A204.1 (cell line): ENCODE results near the gene BTBD16.

Experiments used
- FAIRE-seq: peaks from 2 replicates; lab custom pipeline; 2012; peaks lifted over from hg19 to GRCh38; lab: Jason Lieb, UNC

The BTBD16 gene

DNA sequence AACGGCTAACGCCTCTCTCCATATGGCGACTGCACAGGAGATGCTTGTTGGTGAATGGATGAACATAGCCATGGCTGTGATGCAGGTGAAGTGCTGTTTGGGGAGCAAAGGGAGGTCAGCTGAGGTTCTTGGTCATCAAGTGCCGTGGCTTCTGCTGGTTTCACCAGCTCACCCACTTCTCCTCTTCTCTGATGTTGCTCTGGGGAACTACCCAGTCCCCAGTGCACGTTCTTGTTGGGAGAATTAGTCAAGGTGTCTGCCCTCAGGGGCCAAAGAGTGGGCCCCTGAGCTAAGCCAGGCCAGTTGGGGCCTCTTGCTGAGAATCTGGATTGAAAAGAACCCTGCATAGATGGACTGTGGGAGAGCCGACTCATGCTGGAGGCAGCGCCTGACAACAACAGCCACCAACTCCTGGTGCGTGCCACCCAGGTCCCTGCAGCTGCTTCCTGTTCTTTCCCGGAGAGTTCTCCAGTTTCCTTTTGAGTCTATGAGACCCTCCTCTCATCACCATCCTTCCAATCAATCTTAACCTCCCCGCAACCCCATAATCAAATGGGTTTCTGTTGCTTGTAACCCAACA, 3.0 kb downstream of the BTBD16 start:
- FAIRE-seq: no peak

DNA sequence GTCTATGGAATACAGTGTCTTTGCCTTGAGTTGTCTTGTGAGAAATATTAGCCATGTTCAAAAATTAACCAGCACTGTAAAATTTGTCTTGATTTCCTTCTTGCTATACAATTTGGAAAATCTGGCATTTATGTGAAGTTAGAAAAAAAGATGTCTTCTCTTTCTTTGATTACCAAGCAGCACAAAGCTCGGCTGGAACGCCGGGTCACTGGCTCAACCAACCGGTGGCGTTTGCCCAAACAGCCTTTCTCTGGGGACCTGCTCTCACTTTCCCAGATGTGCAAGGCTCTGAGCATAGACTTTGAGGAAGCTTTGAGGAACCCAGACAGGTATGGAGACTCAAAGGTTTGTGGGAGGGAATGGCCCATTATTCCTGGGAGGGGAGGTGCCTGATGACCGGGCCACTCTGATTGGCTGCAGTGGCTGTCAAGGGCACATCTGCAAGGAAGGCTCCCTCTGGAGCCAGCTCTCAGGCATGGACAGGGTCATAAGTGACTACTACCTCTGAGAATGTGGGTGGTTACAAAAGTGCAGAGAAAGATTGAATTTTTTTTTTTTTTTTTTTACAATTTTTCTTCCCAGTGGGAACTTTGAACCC, 5.6 kb downstream of the BTBD16 start:
- FAIRE-seq: no peak

DNA sequence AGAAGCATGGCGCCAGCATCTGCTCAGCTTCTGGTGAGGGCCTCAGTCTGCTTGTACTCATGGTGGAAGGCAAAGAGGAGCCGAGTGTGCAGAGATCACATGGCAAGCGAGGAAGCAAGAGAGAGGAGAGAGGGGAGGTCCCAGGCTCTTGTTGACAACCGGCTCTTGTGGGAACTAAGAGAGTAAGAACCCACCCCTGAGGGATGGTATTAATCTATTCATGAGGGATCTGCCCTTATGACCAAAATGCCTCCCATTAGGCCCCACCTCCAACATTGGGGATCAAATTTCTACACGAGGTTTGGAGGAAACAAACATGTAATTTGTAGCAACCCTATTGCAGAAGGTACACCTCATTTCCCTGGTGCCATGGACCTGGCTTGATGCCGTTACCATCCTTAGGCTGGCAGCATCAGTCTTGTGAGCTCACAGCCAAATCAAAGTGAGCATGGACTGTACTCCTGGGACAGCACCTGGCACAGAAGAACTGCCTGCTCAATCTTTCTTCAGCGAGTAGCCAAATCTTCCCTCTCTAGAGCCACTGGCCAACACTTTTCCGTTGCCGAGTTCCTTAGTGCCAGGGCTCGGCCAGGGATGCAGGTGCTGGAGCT, 6.5 kb downstream of the BTBD16 start:
- no peak for FAIRE-seq

DNA sequence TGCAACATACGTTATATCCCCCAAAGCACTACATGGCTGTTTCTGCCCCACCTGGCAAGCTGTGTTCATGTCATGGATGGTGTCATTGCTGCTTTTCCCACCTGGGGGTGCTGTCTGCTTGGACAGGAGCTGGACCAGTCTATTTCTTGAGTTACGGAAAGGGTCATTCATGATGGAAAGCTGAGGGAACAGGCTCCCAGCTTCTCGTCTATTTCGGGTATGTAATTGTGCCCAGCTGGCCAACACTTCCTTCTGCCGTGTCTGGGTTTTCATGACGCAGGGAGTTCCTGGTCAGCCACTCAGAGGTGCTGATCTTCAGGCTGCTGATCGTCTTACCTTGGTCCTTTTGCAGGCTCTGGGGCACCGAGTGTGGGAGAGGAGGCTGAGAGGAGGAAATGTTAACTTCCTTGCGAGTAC, 8.6 kb downstream of the BTBD16 start:
- FAIRE-seq: no peak

- no peak for FAIRE-seq
These were observed 9.1 kb downstream of the BTBD16 start for GRCh38 chr10:122280156-122280555.

DNA sequence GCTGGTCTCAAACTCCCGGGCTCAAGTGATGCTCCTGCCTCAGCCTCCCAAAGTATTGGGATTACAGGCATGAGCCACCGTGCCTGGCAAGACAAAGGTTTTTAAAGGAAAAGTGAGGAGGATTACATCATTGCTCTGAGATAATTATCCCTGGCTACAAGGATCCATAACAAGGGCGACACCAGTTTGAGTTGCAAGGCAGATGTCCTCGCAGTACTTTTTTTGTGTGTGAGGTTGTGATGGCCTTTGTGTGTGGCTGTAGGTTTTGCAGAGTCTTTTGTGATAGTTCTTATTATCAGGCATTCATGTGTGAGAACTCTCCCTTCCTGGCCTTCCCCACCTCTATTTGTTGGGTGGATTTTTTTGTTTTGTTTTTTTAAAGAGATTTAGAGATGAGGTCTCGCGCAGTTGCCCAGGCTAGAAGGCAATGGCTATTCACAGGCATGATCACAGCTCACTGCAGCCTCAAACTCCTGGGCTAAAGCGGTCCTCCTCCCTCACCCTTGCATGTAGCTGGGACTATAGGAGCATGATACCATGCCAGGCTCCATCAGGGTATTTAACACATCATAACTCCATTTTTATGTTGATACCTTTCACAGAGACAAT, 10.0 kb downstream of the BTBD16 start:
- FAIRE-seq: no peak

DNA sequence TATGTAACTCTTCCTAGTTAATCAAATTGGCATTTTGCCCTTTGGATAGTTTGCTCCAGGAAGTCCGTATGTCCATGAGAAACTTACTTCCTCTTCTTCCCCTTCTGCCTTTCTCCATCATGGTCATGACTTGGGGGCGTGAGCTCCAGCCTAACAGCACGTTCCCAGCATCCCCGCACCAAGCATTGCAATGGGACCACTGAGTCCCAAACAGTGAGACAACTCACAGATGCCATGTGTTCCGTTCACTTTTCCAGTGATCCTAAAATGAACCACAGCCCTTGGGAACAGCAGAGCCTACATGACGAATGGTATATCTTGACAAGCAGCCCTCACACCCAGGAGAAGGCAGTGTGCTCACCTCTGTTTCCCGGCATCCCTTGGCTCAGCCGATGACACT, 10.7 kb downstream of the BTBD16 start:
- FAIRE-seq: no peak

DNA sequence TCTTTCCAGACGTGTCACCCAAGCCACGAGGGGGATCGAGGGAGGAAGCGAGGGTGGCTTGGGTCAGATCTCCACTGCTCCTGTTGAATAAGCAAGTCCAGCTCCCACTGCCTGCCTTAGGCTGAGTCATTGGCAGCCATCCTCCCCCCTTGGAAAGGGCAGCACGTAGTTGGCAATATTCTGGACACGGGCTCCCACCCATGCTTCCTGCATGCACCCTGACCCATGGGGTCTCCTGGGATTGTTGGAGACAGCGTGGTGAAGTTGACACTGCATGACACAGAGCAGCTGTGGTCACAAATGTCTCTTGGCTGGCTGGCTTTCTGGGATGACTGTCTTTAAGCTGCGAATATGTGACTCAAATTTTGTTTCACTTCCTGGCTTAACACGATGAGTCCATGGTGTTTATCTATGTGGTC, 11.2 kb downstream of the BTBD16 start:
- FAIRE-seq: no peak

DNA sequence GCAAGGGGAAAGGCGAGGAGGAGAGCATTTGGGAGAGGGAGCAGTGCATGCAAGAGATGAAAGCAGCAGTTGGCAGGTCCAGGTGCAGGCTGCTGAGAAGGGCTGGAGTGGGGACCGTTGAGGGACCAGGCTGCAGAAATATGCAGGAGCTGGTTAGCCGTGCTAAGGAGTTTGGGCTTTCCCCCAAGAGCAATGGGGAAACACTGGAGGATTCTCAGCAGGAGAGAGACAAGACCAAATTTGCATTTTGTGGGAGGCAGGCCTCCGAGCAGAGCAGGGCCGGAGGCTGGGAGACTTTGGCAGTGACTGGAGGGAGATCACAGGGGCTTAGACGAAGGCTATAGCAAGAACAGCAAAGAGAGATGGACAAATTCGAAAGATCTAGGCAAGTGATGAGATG, 11.8 kb downstream of the BTBD16 start:
- FAIRE-seq: no peak

DNA sequence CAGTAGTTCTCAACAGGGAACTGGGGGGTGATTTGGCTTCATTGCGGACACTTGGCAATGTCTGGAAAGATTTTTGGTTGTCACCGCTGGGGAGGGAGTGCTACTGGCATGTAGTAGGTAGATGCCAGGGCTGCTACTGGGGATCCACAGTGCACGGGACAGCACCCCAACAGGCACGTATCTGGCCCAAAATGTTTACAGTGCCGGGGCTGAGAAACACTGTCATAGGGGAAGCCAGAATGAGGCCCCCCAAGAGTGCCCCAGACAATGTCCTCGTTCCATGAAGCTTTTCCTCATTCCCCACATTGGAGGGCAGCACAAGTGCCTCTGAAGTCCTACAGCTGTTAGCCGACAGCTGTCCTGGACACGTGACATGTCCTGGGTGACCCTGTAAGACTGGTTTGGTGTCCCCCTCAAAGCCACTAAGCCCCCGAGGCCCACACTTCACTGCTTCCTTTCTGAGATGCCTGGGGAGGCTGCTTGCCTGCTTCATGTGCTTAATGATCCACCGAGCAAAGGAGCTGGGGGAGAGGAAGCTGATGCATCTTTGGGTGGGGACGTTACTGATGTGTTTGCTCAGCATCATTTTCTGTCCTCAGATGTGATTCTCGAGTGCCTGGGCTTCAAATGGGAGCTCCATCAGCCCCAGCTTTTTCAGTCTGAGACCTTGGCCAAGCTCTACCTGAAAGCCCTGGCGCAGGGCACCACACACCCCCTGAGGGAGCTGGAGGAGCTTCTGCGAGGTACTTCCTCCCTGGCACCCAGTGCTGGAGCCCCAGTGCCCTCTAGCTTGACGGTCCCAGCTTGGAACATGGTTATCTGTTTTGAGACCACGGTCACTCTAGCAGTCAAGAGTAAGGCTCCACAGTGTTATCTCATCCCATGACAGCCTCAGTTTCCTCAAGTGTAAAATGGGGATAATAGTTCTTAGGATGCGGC, 14.7 kb downstream of the BTBD16 start:
- no peak for FAIRE-seq

DNA sequence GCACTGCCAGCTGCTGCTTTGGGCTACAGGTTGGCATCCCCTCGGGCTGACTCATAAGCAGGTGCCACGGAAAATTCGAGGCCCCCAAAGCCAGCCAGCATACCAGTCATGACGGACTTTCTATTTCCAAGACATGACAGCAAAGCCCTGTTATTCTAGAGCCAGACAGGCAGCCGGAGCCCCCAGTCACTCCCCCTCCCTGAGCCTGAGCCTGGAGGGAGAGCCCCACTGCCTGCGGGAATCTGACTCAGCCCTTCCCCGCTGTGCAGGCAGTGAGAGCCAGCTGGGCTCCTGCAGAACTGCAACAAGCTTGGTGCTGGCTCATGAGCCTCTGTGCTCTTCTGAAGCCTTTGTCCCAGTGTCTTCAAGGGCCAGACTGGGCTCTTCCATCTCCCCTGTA, 15.8 kb downstream of the BTBD16 start:
- FAIRE-seq: no peak

DNA sequence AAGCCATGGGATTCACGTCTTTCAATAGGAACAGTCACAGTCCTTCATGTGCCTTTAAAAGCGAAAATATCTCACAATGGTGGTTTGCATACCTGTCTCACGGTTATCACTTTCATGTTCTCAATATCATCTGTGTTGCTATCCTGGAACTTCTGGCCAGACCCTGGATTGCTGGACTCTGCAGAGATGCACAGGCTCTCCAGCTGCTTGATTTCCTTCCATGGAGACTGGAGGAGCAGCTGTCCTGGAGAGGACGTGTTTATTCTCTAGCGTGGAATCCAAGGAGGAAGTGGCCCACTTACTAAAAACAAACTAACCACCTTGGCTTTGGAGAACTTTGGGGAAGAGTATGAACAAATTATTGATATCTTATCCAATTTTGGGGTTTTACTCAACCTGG, 16.5 kb downstream of the BTBD16 start:
- FAIRE-seq: no peak

DNA sequence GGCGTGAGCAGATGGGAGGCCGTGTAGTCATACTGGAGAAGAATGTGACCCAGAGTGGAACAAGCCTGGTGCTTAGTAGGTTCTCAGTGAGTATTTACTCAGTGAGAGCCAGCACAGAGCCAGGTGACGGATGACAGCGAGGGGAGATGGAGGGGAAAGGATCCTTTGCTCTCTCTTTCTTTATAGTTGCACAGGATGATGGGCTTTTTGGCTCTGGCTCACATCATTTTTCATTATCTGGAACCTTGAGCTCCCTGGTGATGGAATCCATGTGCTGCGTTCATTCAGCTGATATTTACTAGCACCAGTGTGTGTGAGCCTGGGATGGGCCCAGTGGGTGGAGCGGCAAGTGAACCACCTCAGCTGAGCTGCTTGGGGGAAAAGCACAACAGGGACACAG, 17.2 kb downstream of the BTBD16 start:
- FAIRE-seq: no peak

- no peak for FAIRE-seq
These were observed 17.8 kb downstream of the BTBD16 start for GRCh38 chr10:122288917-122289316.

- no peak for FAIRE-seq
These were observed 19.2 kb downstream of the BTBD16 start for GRCh38 chr10:122290334-122290733.

DNA sequence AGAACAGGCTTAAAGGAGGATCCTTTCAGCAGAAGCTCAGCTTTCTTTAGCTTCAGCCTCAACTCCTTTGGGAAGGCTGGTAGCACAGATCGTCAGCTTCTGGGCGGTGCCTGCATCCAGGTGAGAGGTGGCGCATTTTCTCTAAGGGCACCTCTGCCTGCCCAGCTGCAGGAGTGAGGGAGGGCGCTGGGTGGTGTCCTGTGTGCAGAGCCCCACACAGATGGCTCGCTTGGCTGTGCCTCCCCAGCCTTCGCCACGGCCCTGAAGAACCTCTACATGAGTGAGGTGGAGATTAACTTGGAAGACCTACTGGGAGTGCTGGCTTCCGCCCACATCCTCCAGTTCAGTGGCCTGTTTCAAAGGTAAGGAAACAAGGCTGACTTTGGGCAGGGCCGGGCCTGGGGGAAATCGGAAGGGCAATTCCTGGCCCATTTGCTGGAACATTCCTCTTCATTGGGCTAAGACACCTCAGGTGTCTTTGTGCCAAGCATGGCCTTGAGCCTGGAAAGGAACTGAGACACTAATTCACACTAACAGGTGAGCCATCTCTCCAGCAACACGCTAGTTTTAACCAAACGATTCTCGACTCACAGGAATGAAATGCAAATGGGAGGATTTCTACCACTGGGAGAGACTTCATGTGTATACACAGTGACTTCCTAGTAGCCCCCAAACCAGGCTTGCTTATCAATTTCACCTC, 19.9 kb downstream of the BTBD16 start:
- FAIRE-seq: no peak

DNA sequence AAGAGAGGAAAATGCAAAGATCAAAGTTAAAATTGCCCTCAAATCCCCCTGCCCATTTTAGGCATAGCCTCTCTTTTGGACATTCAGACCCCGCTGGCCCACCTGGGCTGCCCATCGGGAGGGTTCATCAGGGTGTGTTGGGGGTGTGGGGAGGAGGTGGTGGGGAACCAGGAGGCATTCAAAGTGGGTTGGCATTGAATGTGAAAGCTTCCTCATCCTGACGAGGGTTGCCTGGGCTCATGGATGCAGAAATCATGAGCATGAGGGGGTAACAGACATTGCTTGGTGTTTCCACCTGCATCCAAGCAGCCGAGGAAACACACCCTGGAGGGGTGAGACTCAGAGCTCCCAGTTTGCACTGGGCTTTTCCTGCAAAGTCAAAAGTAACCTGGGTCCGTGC, 20.6 kb downstream of the BTBD16 start:
- no peak for FAIRE-seq

DNA sequence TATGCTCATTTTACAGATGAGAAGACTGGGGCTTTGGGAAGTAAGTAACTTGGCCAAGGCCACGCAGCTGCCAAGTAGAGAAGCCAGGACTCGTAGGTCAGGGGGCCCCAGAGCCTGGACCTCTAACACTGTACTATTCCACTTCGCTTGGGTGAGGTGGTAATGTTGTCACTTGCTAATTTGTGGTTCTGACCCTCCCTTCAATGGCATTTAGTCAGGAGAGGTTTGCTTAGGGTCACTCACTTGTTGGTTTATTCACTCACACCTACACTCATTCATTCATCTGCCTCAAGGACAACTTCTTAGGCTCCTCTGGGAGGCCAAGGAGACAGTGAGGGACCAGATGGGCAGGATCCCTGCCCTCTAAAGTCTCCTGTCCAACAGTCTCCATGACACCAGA, 21.3 kb downstream of the BTBD16 start:
- no peak for FAIRE-seq

DNA sequence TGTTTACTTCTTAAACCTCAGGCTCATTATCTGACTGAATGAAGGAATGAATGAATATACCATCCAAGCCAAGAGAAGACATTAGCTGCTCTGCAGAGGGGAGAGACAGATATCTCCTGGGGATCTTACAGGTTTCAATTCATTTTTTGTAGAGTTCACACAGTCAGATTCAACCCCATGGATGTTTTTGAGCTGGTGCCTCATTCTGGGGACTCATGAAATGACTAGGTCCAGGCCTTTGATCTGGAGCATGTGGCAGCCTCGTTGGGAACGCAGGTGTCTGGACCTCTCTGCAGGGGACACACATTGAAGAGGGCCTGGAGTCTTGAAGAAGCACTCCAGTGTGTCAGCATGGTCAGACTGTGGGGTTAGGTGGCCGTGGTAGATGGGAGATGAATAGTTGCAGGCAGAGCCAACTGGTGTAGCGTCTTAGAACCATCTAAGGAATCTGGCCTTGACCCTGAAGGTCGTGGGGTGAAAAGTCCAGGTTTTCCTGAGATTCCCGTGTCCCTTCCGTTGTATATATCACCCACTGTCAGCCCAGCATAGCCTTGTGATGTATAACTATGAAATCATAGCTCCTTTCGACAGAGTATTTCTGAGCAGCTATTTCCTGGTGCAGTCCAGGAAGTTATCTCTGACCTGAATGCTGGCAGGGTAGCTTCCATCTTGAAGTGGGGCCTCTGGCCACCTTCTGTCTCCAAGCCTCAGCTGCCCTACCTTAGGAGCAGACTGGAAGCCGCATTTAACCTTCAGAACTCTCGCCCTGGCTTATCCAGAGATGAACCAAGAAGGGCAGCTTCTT, 22.3 kb downstream of the BTBD16 start:
- FAIRE-seq: no peak

DNA sequence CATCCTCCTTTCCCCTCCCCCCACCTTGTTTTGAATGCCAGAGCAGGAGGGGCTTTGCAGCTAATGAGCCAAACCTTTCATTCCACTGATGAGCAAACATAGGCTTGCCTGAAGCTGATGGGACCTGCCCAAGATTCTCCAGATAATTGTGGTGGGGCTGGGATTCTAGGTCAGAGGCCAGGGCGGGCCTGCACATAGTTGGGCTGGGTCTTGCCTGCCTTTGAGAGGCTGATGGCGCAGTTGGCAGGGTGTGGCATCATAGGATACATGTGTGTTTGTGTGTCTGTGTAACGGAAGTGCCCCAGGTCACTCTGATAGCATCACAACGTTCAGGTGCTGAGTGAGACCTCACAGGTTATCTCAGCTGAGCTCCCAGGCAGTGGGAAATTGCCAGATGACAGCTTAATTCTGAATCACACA, 22.9 kb downstream of the BTBD16 start:
- FAIRE-seq: no peak
